ENCODE measurements around the gene DNAJB6. TPM values are rescaled to one million over a fixed set of nuclear protein-coding genes. Genes with fewer than 3 reads are reported as not detected.

Gene DNAJB6
- total RNA-seq, 1 donor from 2014 or later, result 97.2 TPM

GRCh38 chr7:157433628-157434027, 96.8 kb downstream of the DNAJB6 start:
- Mint-ChIP-seq H3K4me3 (peak overlapping the region; percentile 83), H3K4me1 (ENCODE audit: unreplicated experiment) (peaks cover 14% of the 10 kb centered on the region)

GRCh38 chr7:157434231-157434630, 97.4 kb downstream of the DNAJB6 start:
- no peak overlapping the region for H3K27ac Mint-ChIP-seq

More at GRCh38 chr7:157433628-157434027, 96.8 kb downstream of the DNAJB6 start:
- peak overlapping the region; percentile 68 for H3K27ac Mint-ChIP-seq
- H3K36me3 Mint-ChIP-seq, result no peaks in the 10 kb centered on the region
- DNase-seq (ENCODE audit: extremely low spot score, unreplicated experiment), result no peak
- H3K27me3 Mint-ChIP-seq, result peaks cover 3% of the 10 kb centered on the region
- no peak for TF ChIP-seq CTCF (conservative IDR thresholded peaks at IDR 0.05)
- no peaks in the 10 kb centered on the region for H3K9me3 Mint-ChIP-seq

GRCh38 chr7:157434701-157435100, 97.9 kb downstream of the DNAJB6 start:
- Mint-ChIP-seq H3K36me3 (no peaks in the 10 kb centered on the region), H3K27ac (no peak overlapping the region), H3K9me3 (no peaks in the 10 kb centered on the region), H3K4me1 (ENCODE audit: unreplicated experiment) (peaks cover 14% of the 10 kb centered on the region), H3K27me3 (peaks cover 3% of the 10 kb centered on the region), H3K4me3 (no peak overlapping the region)
- TF ChIP-seq CTCF (conservative IDR thresholded peaks at IDR 0.05), result no peak
- DNase-seq (ENCODE audit: extremely low spot score, unreplicated experiment), result no peak

More at GRCh38 chr7:157434231-157434630, 97.4 kb downstream of the DNAJB6 start:
- peak; percentile 14 for TF ChIP-seq CTCF (conservative IDR thresholded peaks at IDR 0.05)
- no peaks in the 10 kb centered on the region for H3K9me3 Mint-ChIP-seq
- H3K4me1 Mint-ChIP-seq (ENCODE audit: unreplicated experiment), result peaks cover 14% of the 10 kb centered on the region
- H3K27me3 Mint-ChIP-seq, result peaks cover 3% of the 10 kb centered on the region
- no peak overlapping the region for H3K4me3 Mint-ChIP-seq
- no peaks in the 10 kb centered on the region for H3K36me3 Mint-ChIP-seq
- no peak for DNase-seq (ENCODE audit: extremely low spot score, unreplicated experiment)

- Mint-ChIP-seq H3K4me1 (ENCODE audit: unreplicated experiment) (peaks cover 14% of the 10 kb centered on the region), H3K36me3 (no peaks in the 10 kb centered on the region), H3K9me3 (peaks cover 4% of the 10 kb centered on the region), H3K27me3 (peaks cover 3% of the 10 kb centered on the region), H3K4me3 (no peak overlapping the region), H3K27ac (no peak overlapping the region)
- no peak for TF ChIP-seq CTCF (conservative IDR thresholded peaks at IDR 0.05)
- no peak for DNase-seq (ENCODE audit: extremely low spot score, unreplicated experiment)
These were observed 99.3 kb downstream of the DNAJB6 start for GRCh38 chr7:157436076-157436475.

- H3K36me3 Mint-ChIP-seq, result no peaks in the 10 kb centered on the region
These were observed 100.1 kb downstream of the DNAJB6 start for GRCh38 chr7:157436763-157437480.

More at GRCh38 chr7:157436763-157437480, 100.1 kb downstream of the DNAJB6 start:
- H3K27ac Mint-ChIP-seq, result no peak overlapping the region
- H3K27me3 Mint-ChIP-seq, result peaks cover 3% of the 10 kb centered on the region
- no peak overlapping the region for H3K4me3 Mint-ChIP-seq
- DNase-seq (ENCODE audit: extremely low spot score, unreplicated experiment), result no peak
- H3K4me1 Mint-ChIP-seq (ENCODE audit: unreplicated experiment), result peaks cover 14% of the 10 kb centered on the region
- no peak for TF ChIP-seq CTCF (conservative IDR thresholded peaks at IDR 0.05)
- peaks cover 4% of the 10 kb centered on the region for H3K9me3 Mint-ChIP-seq
